HepG2 (cell line): Measurements from ENCODE around the gene TRAF5. TPM values are rescaled to one million over a fixed set of nuclear protein-coding genes. Genes with fewer than 3 reads are reported as not detected.

Experiments
- ATAC-seq: fragments of 200-7000 bp; cut with Tn5 transposase; 3 replicates; pipeline ENCODE4 v1.9.1; 2020; ENCODE audit warnings: mild to moderate bottlenecking, moderate library complexity
- BruUV-seq: library from RNA; stranded (reverse); fragments of 400-500 nt; replicated peaks from 2 replicates; lab custom pipeline; 2021; lab: Mats Ljungman, UMichigan
- CTCF ChIA-PET: fragments of 300-600 bp; formaldehyde crosslinking; extraction: SDS; loops from one replicate; lab custom pipeline; 2021; ENCODE audit warnings: low total read pairs, inconsistent platforms, low intra/inter-chr PET ratio; lab: Yijun Ruan, JAX
- POLR2A ChIA-PET: fragments of 350-600 bp; sonication (Branson Sonifier 250); formaldehyde crosslinking; loops from one replicate; lab custom pipeline; 2020; ENCODE audit warnings: antibody characterized with exemption, inconsistent platforms; lab: Yijun Ruan, JAX
- DNase-seq: peaks from one replicate; pipeline ENCODE4 v3.0.0-alpha.2; 2015; ENCODE audit warnings: low spot score
- FAIRE-seq: peaks from 3 replicates; lab custom pipeline; 2011; peaks lifted over from hg19 to GRCh38; lab: Jason Lieb, UNC
- H2AFZ ChIP-seq: one replicate; pipeline ENCODE4 v1.6.1; 2011; ENCODE audit warnings: low read length, inconsistent platforms
- H3K27ac ChIP-seq: fragments of 300-600 bp; 3 replicates; pipeline ENCODE4 v1.8.0; 2011; ENCODE audit warnings: mixed run types, mild to moderate bottlenecking, mixed read lengths, low read length, inconsistent platforms; ENCODE audit not compliant: insufficient read depth; ENCODE audit errors: extremely low read length
- H3K27me3 ChIP-seq, 2 experiments: fragments of 200-600 bp in 1 of 2; 2 replicates in 1 of 2; 3 replicates in 1 of 2; pipeline versions ENCODE4 v1.6.0 to v1.8.0; 2011; ENCODE audit warnings: low read length in 2 of 2, mild to moderate bottlenecking in 2 of 2, moderate library complexity in 2 of 2, inconsistent platforms in 1 of 2; ENCODE audit not compliant: insufficient read depth in 2 of 2, control insufficient read depth in 1 of 2
- H3K36me3 ChIP-seq, 2 experiments: fragments of 200-600 bp in 1 of 2; replicated peaks in 1 of 2; 2 replicates in 1 of 2; 3 replicates in 1 of 2; pipeline versions ENCODE4 v1.5.1 to v1.8.0; 2011; ENCODE audit warnings: low read length in 2 of 2, inconsistent platforms in 1 of 2; ENCODE audit not compliant: insufficient read depth in 2 of 2, control insufficient read depth in 1 of 2
- H3K4me1 ChIP-seq: 2 replicates; pipeline ENCODE4 v1.5.1; 2012; ENCODE audit warnings: low read length, inconsistent platforms; ENCODE audit not compliant: insufficient read depth
- H3K4me2 ChIP-seq: 2 replicates; pipeline ENCODE4 v1.6.0; 2011; ENCODE audit warnings: low read depth, low read length, inconsistent platforms
- H3K4me3 ChIP-seq, 3 experiments: fragments of 200-600 bp in 1 of 3; sonication (generic), shearing (Covaris generic) in 1 of 3; replicated peaks in 1 of 3; 2 replicates each; pipeline ENCODE4 v1.5.1; 2011 to 2016; ENCODE audit warnings: low read length in 3 of 3, inconsistent platforms in 2 of 3, low read depth in 2 of 3, mild to moderate bottlenecking in 2 of 3, control low read depth in 1 of 3, mixed read lengths in 1 of 3; ENCODE audit not compliant: insufficient read depth in 1 of 3
- H3K79me2 ChIP-seq: one replicate; pipeline ENCODE4 v1.6.1; 2011; ENCODE audit warnings: low read length, inconsistent platforms; ENCODE audit not compliant: insufficient read depth
- H3K9ac ChIP-seq: 2 replicates; pipeline ENCODE4 v1.6.0; 2011; ENCODE audit warnings: mild to moderate bottlenecking, low read depth, low read length, inconsistent platforms; ENCODE audit not compliant: insufficient read depth
- H3K9me3 ChIP-seq: 2 replicates; pipeline ENCODE4 v1.5.1; 2012; ENCODE audit warnings: mild to moderate bottlenecking, low read length
- H4K20me1 ChIP-seq: 2 replicates; pipeline ENCODE4 v1.6.0; 2011; ENCODE audit warnings: inconsistent platforms, mild to moderate bottlenecking, low read length, moderate library complexity; ENCODE audit not compliant: insufficient read depth
- KMT2A ChIP-seq: sonication (generic); formaldehyde crosslinking; IDR thresholded peaks from 2 replicates; pipeline ENCODE4 v1.4.0; 2020; ENCODE audit warnings: missing genetic modification reagents
- WGBS: methylation state at CpG from one replicate; pipeline ENCODE4 v1.1.6; 2017; ENCODE audit warnings: low lambda C conversion rate; 5-methylcytosine and 5-hydroxymethylcytosine counted together
- in situ Hi-C: cut with HindIII; loops from 2 replicates; pipeline ENCODE4 v1.10.0; 2017; ENCODE audit warnings: low pct_unique_long_range_greater_than_20kb; ENCODE audit not compliant: extremely low pct_ligation_motif_present
- intact Hi-C: fragments of 100-400 bp; cut with micrococcal nuclease; formaldehyde crosslinking; loops from one replicate; pipeline ENCODE4 v1.10.0; 2022; ENCODE audit not compliant: unreplicated experiment
- polyA plus RNA-seq, 8 experiments: library from polyadenylated mRNA; depleted of rRNA in 3 of 8; stranded (reverse) in 7 of 8; unstranded in 1 of 8; fragments of >200 nt; fragmentation: Illumina TruSeq in 4 of 8; extraction: Trizol in 4 of 8; gene quantifications; 2 replicates each; pipeline versions ENCODE4 v1.2.1 to v1.2.3, GENCODE V29; 2011 to 2016; ENCODE audit warnings: low read depth in 4 of 8, missing spikeins in 1 of 8, mixed read lengths in 1 of 8; ENCODE audit not compliant: insufficient read depth in 1 of 8
- total RNA-seq, 5 experiments: library from RNA; depleted of rRNA; stranded (reverse); fragments of >200 nt; fragmentation: Illumina TruSeq; extraction: Trizol; gene quantifications; 2 replicates each; pipeline ENCODE4 v1.2.3, GENCODE V29; 2016; ENCODE audit warnings: low read depth in 1 of 5
- TF ChIP-seq, protein P1 (sequence below), 2 experiments: sonication (generic) in 1 of 2; formaldehyde crosslinking in 1 of 2; IDR thresholded peaks; 2 replicates each; pipeline versions ENCODE4 v1.5.1 to v1.6.1; 2011 to 2020; ENCODE audit warnings: borderline replicate concordance in 1 of 2, low read depth in 1 of 2, low read length in 1 of 2, mild to moderate bottlenecking in 1 of 2, missing genetic modification reagents in 1 of 2, moderate library complexity in 1 of 2

Gene TRAF5
- total and polyA plus RNA-seq, 2 of the 13 experiments (the other 11 are each of a cell fraction or from before 2014, with no cell fraction given): 0.27 to 1.6 TPM

DNA sequence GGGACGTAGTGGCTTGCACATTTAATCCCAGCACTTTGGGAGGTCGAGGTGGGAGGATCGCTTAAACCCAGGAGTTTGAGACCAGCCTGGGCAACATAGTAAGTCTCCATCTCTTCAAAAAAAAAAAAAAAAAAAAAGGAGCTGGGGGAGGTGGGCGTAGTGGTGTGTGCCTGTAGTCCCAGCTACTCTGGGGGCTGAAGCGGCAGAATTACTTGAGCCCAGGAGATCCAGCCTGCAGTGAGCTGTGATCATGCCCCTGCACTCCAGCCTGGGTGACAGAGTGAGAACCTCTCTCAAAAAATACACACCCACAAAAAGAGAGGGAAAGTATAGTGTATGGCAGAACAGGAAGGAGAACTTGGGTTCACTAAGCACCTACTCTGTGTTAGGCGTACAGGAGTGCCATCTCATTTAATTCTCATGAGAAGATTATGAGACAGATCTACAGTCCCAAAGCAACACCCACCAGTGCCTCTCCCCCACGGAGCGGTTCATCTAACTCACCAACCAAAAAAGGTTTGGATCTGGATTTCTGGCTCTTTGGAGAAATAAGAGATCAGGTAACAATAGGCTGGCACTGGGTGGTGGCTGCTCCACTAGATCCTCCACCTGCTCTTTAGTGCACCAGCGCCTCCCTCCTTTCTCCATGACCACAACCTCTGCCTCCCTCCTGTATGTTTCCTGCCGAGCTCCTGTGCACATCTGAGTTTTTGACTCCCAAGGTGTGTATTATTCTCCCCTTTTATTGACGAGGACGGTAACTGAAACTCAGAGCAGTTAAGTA lies 1.4 kb upstream of the TRAF5 start:
- CTCF ChIA-PET: no interaction called here
- H3K4me2 ChIP-seq: no peak overlapping the region
- H3K27me3 ChIP-seq: peaks cover 0 to 42% of the 10 kb centered on the region in 2 experiments; a peak in 4 of 5 replicates
- H2AFZ ChIP-seq: no peak overlapping the region
- no TSS peak for BruUV-seq
- in situ Hi-C loops (loop anchor here (10.0 kb wide), 2 partner anchors 190 to 330 kb away; no protein-coding TSS in a partner anchor), intact Hi-C loops (loop anchor here (5.0 kb wide), 3 partner anchors 52 to 327 kb away; partner anchors contain the start of gene RCOR3)
- H4K20me1 ChIP-seq: no peaks in the 10 kb centered on the region
- no peaks in the 10 kb centered on the region for H3K9me3 ChIP-seq
- no peaks in the 10 kb centered on the region for H3K79me2 ChIP-seq
- POLR2A ChIA-PET: interaction anchor here (0.9 kb wide), 1 partner anchor 58 kb away, joined by 3 read pairs; no protein-coding TSS in a partner anchor
- peaks cover 23% of the 10 kb centered on the region; the same call in 1 of the 2 replicates for H3K4me1 ChIP-seq
- FAIRE-seq (no peak), DNase-seq (no peak), ATAC-seq (no peak)
- H3K27ac ChIP-seq: no peak overlapping the region
- WGBS: 58% methylated on average over 12 of the region's 12 CpGs
- H3K36me3 ChIP-seq: no peaks in the 10 kb centered on the region
- no peak overlapping the region for H3K9ac ChIP-seq
- TF ChIP-seq, protein P1, sequence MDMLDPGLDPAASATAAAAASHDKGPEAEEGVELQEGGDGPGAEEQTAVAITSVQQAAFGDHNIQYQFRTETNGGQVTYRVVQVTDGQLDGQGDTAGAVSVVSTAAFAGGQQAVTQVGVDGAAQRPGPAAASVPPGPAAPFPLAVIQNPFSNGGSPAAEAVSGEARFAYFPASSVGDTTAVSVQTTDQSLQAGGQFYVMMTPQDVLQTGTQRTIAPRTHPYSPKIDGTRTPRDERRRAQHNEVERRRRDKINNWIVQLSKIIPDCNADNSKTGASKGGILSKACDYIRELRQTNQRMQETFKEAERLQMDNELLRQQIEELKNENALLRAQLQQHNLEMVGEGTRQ (IDR thresholded peaks at IDR 0.05; ENCODE audit: low read depth, low read length): no peak
- TF ChIP-seq, protein P1 (CRISPR knock-in tag; IDR thresholded peaks at IDR 0.05; ENCODE audit: borderline replicate concordance): no peak
- no peak for TF ChIP-seq KMT2A (CRISPR knock-in tag)
- no peak overlapping the region for H3K4me3 ChIP-seq
